KMS-11 (cell line): ENCODE measurements around the gene IL6R.

ENCODE experiments used
- H2AFZ ChIP-seq: fragments of 200-600 bp; sonication (generic); 2 replicates; pipeline ENCODE4 v1.6.1; 2016; ENCODE audit warnings: antibody characterized with exemption, mixed run types, low read depth
- H3K27ac ChIP-seq: fragments of 200-600 bp; sonication (generic); 2 replicates; pipeline ENCODE4 v1.6.1; 2016; ENCODE audit warnings: mild to moderate bottlenecking, mixed run types
- H3K27me3 ChIP-seq: fragments of 200-600 bp; sonication (generic); 2 replicates; pipeline ENCODE4 v1.6.1; 2017; ENCODE audit warnings: mild to moderate bottlenecking, low read depth, mixed run types, moderate library complexity; ENCODE audit not compliant: insufficient read depth
- H3K36me3 ChIP-seq: fragments of 200-600 bp; sonication (generic); 2 replicates; pipeline ENCODE4 v1.6.1; 2017; ENCODE audit warnings: mild to moderate bottlenecking, mixed run types; ENCODE audit not compliant: insufficient read depth
- H3K4me1 ChIP-seq: fragments of 200-600 bp; sonication (generic); 2 replicates; pipeline ENCODE4 v1.6.1; 2016; ENCODE audit warnings: mild to moderate bottlenecking, low read depth, mixed run types; ENCODE audit not compliant: poor library complexity, severe bottlenecking
- H3K4me2 ChIP-seq: fragments of 200-600 bp; sonication (generic); 2 replicates; pipeline ENCODE4 v1.7.0; 2016; ENCODE audit warnings: mild to moderate bottlenecking, mixed run types
- H3K4me3 ChIP-seq: fragments of 200-600 bp; sonication (generic); IDR thresholded peaks from 2 replicates; pipeline ENCODE4 v1.6.1; 2017; ENCODE audit warnings: low read depth, low read length, mixed read lengths; ENCODE audit not compliant: insufficient read depth
- H3K79me2 ChIP-seq: fragments of 200-600 bp; sonication (generic); 2 replicates; pipeline ENCODE4 v1.6.1; 2016; ENCODE audit warnings: low read depth, mixed run types; ENCODE audit not compliant: insufficient read depth
- H3K9ac ChIP-seq: fragments of 200-600 bp; sonication (generic); 2 replicates; pipeline ENCODE4 v1.6.1; 2016; ENCODE audit warnings: mild to moderate bottlenecking, mixed run types
- H4K20me1 ChIP-seq: fragments of 200-600 bp; sonication (generic); 2 replicates; pipeline ENCODE4 v1.6.1; 2016; ENCODE audit warnings: mild to moderate bottlenecking, mixed run types; ENCODE audit not compliant: insufficient read depth
- CTCF ChIP-seq: fragments of 200-600 bp; sonication (generic); conservative IDR thresholded peaks from 2 replicates; pipeline ENCODE4 v1.6.1; 2017; ENCODE audit warnings: low read depth, mild to moderate bottlenecking, antibody characterized with exemption, low read length, moderate library complexity, mixed read lengths

Gene IL6R

GRCh38 chr1:154471304-154471703 is 66.2 kb downstream of the IL6R start:
- no peak overlapping the region for H3K27ac ChIP-seq
- H3K27me3 ChIP-seq: peaks cover 15% of the 10 kb centered on the region; the same call in 1 of the 2 replicates
- no peak overlapping the region for H2AFZ ChIP-seq
- TF ChIP-seq CTCF: no peak
- H3K9ac ChIP-seq: no peak overlapping the region
- no peaks in the 10 kb centered on the region for H4K20me1 ChIP-seq
- no peaks in the 10 kb centered on the region for H3K79me2 ChIP-seq
- no peak overlapping the region for H3K4me3 ChIP-seq
- H3K4me1 ChIP-seq: peaks cover 30% of the 10 kb centered on the region
- no peak overlapping the region for H3K4me2 ChIP-seq
- H3K36me3 ChIP-seq: no peaks in the 10 kb centered on the region

- no peak overlapping the region for H3K27ac ChIP-seq
- H3K27me3 ChIP-seq: 0 out of 2 replicates have a peak, but pooled peaks cover 3% of the 10 kb centered on the region
- no peaks in the 10 kb centered on the region for H3K36me3 ChIP-seq
- no peak overlapping the region for H2AFZ ChIP-seq
- TF ChIP-seq CTCF: no peak
- H3K4me2 ChIP-seq: no peak overlapping the region
- H3K4me1 ChIP-seq: peaks cover 19% of the 10 kb centered on the region
- no peaks in the 10 kb centered on the region for H4K20me1 ChIP-seq
- H3K4me3 ChIP-seq: no peak overlapping the region
- H3K79me2 ChIP-seq: no peaks in the 10 kb centered on the region
- no peak overlapping the region for H3K9ac ChIP-seq
Observed at GRCh38 chr1:154474802-154475201, 69.7 kb downstream of the IL6R start.

DNA sequence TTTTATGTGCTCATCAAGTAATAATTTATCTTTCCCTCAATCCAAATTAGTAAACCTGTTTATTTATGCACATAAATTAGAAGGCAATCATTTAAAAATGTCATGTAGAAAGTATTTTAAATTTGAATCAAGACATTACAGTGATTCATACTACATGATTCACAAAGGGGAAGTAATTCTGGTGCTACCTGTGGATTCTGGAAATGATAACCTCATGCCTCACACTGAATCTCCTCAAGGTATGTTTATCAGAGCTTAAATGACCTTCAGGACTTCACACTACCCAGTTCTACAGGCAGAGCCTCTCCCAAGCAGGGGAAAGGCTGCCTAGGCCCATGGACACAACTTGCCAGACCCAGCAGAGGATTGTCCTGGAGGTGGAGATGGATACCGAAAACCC is 71.6 kb downstream of the IL6R start:
- no peaks in the 10 kb centered on the region for H3K36me3 ChIP-seq
- H3K79me2 ChIP-seq: no peaks in the 10 kb centered on the region
- no peak overlapping the region for H3K4me2 ChIP-seq
- no peak overlapping the region for H3K4me3 ChIP-seq
- no peaks in the 10 kb centered on the region for H4K20me1 ChIP-seq
- no peak overlapping the region for H2AFZ ChIP-seq
- no peak for TF ChIP-seq CTCF
- no peaks in the 10 kb centered on the region for H3K27me3 ChIP-seq
- H3K27ac ChIP-seq: no peak overlapping the region
- H3K4me1 ChIP-seq: peaks cover 38% of the 10 kb centered on the region
- no peak overlapping the region for H3K9ac ChIP-seq

DNA sequence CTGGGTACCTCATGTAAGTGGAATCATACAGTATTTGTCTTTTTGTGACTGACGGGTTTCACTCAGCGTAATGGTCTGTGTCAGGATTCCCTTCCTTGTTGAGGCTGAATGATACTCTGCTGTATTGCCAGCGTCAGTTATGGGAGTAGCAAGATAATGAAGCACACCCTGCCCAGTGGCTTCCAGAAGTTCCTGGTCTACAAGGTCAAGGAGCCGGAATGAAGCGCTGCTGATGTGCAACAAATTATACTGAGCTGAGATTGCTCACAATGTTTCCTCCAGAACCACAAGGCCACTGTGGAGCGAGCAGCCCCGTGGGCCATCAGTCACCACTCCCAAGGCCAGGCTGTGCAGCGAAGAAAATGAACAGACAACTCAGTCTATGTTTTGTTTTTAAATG is 72.9 kb downstream of the IL6R start:
- TF ChIP-seq CTCF: no peak
- H3K4me2 ChIP-seq: no peak overlapping the region; the same call in 1 of the 2 replicates
- H3K4me3 ChIP-seq: no peak overlapping the region
- peaks cover 38% of the 10 kb centered on the region for H3K4me1 ChIP-seq
- H3K79me2 ChIP-seq: no peaks in the 10 kb centered on the region
- no peaks in the 10 kb centered on the region for H3K27me3 ChIP-seq
- H2AFZ ChIP-seq: no peak overlapping the region
- no peaks in the 10 kb centered on the region for H3K36me3 ChIP-seq
- H3K27ac ChIP-seq: no peak overlapping the region
- no peak overlapping the region for H3K9ac ChIP-seq
- H4K20me1 ChIP-seq: no peaks in the 10 kb centered on the region
